ENCODE measurements around the gene MED9. TPM values are rescaled to one million over a fixed set of nuclear protein-coding genes. Genes with fewer than 3 reads are reported as not detected.

Gene MED9
- total and polyA plus RNA-seq, 9 of the 15 experiments (the other 6 are each of a cell fraction or from before 2014, with no cell fraction given): 2.2 to 15.8 (median 12.7) TPM

- TF ChIP-seq ELK1 (CRISPR knock-in tag; IDR thresholded peaks at IDR 0.05) (no peak), SLC30A9 (CRISPR knock-in tag; IDR thresholded peaks at IDR 0.05) (no peak), GATAD2B (IDR thresholded peaks at IDR 0.05; ENCODE audit: borderline replicate concordance) (no peak), ZBTB17 (CRISPR knock-in tag; IDR thresholded peaks at IDR 0.05) (no peak)
Measured at GRCh38 chr17:17499402-17500145, 22.8 kb downstream of the MED9 start (continued).

DNA sequence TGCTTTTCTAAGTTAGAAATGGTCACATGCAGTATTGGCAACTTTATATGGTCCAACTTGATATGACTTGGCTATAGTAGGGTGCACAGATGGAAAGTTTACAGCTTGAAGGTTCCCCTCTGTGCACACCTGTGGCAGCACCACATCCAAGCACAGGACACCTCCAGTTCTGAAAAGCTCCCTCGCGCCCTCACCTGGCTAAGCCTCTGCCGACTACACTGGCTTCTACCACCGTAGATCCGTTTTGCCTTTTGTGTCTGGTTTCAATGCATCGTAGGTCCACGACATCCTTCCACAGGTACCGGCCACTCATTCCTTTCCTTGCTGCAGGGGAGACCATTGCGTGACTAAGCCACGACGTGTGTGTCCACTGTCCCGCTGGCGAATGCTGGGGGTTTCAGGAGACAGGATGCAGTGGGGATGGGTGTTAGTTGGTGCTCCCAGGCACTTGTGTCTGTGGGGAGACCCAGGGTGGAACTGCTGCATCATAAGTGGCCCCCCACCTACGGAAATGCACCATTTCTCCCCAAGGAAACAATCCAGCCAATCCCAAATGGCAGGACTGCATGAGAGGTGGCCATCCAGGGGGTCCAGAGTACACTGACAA is 24.3 kb downstream of the MED9 start:
- in situ Hi-C loops (cut with MboI) (loop anchor here (5.0 to 10.0 kb wide), 3 partner anchors 61 to 144 kb away; no protein-coding TSS in a partner anchor), intact Hi-C loops (cut with micrococcal nuclease) (no loop called here)
- Histone ChIP-seq H4K20me1 (replicated peaks; ENCODE audit: control insufficient read depth, insufficient read depth, low read length) (no peaks in the 10 kb centered on the region), H3K4me3 (no peak overlapping the region), H3K27ac (ENCODE audit: extremely low read depth, low read depth, low read length) (no peak overlapping the region), H3K27me3 (ENCODE audit: control insufficient read depth in 2 of 2, insufficient read depth in 2 of 2, low read length in 2 of 2) (peaks cover 3 to 33% of the 10 kb centered on the region in 2 experiments; a peak in 2 of 5 replicates), H3K36me3 (ENCODE audit: control insufficient read depth, insufficient read depth, low read length) (no peaks in the 10 kb centered on the region), H3K4me2 (ENCODE audit: insufficient read depth, low read length) (no peak overlapping the region), H3K9me1 (ENCODE audit: control insufficient read depth, insufficient read depth, low read length) (no peaks in the 10 kb centered on the region), H3K4me1 (replicated peaks in 1 of 2; ENCODE audit: control insufficient read depth in 2 of 2, insufficient read depth in 2 of 2, low read length in 2 of 2) (peaks cover 0 to 15% of the 10 kb centered on the region in 2 experiments; a peak in 3 of 5 replicates), H2AFZ (ENCODE audit: low read depth, low read length) (no peak overlapping the region), H3K79me2 (ENCODE audit: control insufficient read depth, insufficient read depth, low read length) (no peaks in the 10 kb centered on the region), H3K9ac (ENCODE audit: insufficient read depth in 1 of 2, low read depth in 2 of 2, low read length in 2 of 2) (no peak overlapping the region), H3K9me3 (replicated peaks; ENCODE audit: control insufficient read depth, insufficient read depth, low read depth, low read length) (no peaks in the 10 kb centered on the region)
- no peak for FAIRE-seq
- DNase-seq (ENCODE audit: extremely low read depth in 1 of 4, low spot score in 3 of 4): no peak
- POLR2A ChIA-PET: interaction anchor here (0.9 kb wide), 1 partner anchor 10 kb away, joined by 3 read pairs; no protein-coding TSS in a partner anchor
- no peak for ATAC-seq
- BruUV-seq (replicated peaks): no TSS peak
- TF ChIP-seq RAD21 (CRISPR knock-in tag; conservative IDR thresholded peaks at IDR 0.05 in 1 of 2, IDR thresholded peaks at IDR 0.05 in 1 of 2) (peak in 1 of 2 experiments; percentile 21; a peak in 2 of 4 replicates), ZNF57 (CRISPR knock-in tag; IDR thresholded peaks at IDR 0.05) (no peak), CTCF (IDR thresholded peaks at IDR 0.05 in 2 of 3, conservative IDR thresholded peaks at IDR 0.05 in 1 of 3; ENCODE audit: insufficient read depth in 2 of 3, low read depth in 1 of 3, low read length in 3 of 3) (peak in 2 of 3 experiments; percentile 19 to 30; a peak in 1 of 6 replicates), HMG20B (CRISPR knock-in tag; IDR thresholded peaks at IDR 0.05) (no peak), KDM5B (IDR thresholded peaks at IDR 0.05; ENCODE audit: insufficient replicate concordance, low read depth, low read length) (no peak)
- WGBS (ENCODE audit: insufficient coverage, low coverage, missing lambda C conversion rate): 6% methylated on average over 14 of the region's 14 CpGs
- CTCF ChIA-PET (ENCODE audit: low intra/inter-chr PET ratio): interaction anchor here (1.5 kb wide), 1 partner anchor 145 kb away, joined by 5 read pairs; no protein-coding TSS in a partner anchor

All from K562 (cell line).